HG02970 (cell line): Measurements from ENCODE around the gene ATG5.
"Not testable (repeated sequence)": the region's sequence is repeated elsewhere in the genome, so short reads cannot be mapped to it uniquely, and the experiment has no call there.

ENCODE experiments used
- ATAC-seq: cut with Tn5 transposase; IDR thresholded peaks from one replicate; pipeline ENCODE4 v1.9.1; 2021; ENCODE audit warnings: mild to moderate bottlenecking, moderate library complexity, moderate number of reproducible peaks; ENCODE audit not compliant: unreplicated experiment, low FRiP score

ATG5 gene

DNA sequence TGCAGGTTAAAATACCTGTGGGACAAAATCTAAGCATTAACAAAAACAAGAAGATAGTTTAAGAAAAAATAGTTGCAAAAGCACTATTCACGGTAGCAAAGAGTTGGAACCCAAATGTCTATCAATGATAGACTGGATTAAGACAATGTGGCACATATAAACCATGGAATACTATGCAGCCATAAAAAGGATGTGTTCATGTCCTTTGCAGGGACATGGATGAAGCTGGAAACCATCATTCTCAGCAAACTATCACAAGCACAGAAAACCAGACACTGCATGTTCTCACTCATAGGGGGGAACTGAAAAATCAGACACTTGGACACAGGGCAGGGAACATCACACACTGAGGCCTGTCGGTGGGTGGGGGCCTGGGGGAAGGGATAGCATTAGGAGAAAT is 65.8 kb downstream of the ATG5 start:
- not testable (repeated sequence) for ATAC-seq

DNA sequence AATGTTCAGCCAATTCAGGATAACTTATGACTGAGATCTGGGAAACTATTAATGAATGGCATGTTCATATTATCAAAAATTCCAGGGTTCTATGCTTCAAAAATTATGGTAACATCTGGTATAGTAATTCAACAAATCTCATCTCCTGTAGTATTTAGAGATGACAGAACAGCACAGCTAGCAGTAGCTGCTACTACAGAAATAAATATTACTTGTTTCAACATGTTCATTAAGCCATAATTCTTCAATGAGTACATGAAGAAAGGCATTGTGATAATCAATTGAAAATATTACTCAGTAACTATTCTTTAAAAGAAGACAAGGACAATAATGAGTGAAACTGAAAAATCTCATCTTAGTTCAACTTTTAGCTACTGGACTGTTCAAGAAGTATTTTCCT is 66.8 kb downstream of the ATG5 start:
- ATAC-seq = no peak

DNA sequence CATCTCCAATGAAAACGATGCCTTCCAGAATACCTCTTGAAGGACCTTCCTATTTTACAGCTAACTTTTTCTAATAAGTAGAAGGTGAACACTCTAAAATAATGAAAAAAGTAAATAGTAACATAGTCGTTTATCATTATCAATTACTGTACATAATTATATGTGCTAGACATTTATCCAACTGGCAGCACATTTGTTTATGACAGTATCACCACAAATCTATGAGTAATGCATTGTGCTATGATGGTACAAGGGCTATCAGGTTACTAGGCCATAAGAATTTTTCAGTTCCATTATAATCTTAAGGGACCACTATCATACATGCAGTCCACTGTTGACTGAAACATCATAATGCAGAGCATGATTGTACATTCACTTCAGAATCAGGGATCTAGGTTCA is 68.4 kb downstream of the ATG5 start:
- no peak for ATAC-seq

DNA sequence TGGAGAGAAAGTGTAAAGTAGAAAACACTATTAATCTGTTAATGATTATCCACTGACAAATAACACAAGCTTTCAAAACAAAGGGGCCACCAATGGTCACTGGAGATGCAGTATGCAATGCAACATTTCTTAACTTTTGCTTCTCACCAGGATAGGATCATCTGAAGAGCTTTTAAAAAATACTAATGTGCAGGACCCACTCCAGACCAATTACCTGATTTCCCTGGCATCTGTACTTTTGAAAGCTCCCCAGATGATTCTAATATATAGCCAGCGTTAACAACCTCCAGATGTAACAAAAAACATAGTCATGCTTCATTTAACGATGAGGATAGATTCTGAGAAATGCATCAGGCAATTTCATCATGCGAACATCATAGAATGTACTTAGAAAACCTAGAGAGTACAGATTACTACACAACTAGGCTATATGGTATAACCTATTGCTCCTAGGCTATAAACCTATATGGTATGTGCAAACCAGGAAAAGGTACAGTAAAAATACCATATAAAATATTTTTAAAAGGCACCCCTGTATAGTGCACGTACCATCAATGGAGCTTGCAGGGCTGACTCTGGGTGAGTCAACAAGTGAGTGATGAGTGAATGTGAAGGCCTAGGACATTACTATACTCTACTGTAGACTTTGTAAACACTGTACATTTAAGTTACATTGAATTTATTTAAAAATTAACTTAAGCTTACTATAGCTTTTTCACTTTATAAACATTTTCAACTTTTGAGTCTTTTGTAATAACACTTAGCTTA is 69.2 kb downstream of the ATG5 start:
- ATAC-seq = no peak

DNA sequence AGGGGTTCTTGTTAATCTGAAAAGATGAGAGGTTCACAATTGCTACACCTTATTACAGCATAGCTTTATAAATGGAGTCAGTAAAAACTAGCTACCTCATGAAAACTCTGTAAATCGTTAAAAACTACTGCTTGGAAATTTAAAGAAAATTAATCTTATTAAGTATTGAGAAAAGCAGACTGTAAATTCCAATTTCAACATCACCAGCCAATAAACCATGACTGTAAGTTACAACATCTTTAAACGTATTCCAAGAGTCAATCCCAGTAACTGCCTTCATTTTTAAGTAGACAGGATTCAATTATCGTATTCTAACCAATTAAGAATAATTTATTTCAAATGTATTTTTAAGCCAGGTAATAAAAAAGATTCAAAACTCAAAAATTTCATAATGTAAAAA is 70.3 kb downstream of the ATG5 start:
- ATAC-seq = no peak

DNA sequence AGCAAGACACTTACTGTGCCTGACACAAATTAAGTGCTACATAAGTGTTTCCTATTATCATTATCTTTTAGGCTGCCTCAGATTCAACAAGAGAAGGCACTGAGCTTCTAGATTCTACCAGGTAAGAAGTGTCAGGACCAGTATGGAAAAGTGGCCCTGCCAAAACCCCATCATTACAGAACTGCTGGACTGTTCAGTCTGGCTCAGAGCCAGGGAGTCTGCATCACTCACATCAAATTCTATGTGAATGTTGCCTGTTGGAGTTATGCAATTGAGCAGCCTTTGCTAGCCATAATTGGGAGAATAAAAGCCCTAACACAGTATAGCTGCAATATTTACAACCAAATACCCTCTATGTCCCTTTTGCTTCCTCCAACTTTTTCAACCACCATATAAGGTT is 70.9 kb downstream of the ATG5 start:
- ATAC-seq = no peak

DNA sequence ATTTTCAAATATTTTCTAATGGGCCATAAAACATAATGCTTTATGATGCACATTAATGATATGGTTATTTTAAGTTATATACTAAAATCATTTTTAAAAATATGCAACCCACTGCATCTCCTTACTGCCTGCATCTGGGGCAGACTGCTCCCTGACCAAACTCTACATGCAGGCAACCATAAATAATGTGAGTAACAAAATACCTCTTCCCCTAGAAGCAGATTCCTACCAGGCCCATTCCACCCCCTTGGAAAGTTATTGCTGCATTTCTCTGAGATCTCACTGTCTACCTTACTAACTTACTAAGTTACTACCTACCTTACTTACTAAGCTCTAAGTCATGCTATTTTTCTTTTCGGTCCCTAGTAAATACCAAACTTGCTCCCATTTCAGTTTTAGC is 71.8 kb downstream of the ATG5 start:
- ATAC-seq = no peak

DNA sequence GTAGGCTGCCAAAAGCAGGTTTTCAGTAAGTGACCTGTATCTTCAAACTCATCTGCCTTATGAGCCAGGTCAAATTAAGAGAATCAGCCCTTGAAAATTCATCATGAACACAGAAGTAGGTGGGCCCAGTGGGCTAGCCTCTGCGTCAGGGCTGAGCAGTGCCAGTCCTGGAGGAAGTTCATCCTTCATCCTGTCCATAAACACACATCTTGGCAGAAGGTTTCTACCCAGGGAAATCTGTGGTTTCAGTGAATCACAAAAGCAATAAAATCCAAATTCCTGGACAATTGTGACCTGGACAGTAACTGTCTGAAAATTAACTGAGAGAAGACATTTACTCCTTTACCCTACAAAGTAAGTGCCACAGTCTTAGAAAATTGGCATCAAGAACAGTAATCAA is 72.4 kb downstream of the ATG5 start:
- ATAC-seq = no peak

DNA sequence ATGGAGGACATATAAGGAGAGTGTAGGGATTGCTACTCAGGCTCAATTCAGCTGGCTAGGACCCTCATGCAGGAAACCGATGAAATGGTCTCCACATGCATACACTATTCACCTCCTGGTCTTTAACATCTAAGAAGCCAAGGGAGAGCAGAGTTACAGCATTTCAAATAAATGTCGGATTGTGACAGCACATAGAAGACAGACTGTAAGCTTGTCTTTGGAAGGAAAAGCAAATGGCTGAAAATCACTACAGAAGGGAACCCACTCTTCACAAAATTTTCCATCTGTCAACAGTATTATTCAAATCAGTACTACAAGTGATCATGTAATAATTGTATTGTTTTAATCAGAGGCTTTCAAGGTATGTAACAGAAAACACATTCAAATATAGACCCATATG is 72.9 kb downstream of the ATG5 start:
- no peak for ATAC-seq

DNA sequence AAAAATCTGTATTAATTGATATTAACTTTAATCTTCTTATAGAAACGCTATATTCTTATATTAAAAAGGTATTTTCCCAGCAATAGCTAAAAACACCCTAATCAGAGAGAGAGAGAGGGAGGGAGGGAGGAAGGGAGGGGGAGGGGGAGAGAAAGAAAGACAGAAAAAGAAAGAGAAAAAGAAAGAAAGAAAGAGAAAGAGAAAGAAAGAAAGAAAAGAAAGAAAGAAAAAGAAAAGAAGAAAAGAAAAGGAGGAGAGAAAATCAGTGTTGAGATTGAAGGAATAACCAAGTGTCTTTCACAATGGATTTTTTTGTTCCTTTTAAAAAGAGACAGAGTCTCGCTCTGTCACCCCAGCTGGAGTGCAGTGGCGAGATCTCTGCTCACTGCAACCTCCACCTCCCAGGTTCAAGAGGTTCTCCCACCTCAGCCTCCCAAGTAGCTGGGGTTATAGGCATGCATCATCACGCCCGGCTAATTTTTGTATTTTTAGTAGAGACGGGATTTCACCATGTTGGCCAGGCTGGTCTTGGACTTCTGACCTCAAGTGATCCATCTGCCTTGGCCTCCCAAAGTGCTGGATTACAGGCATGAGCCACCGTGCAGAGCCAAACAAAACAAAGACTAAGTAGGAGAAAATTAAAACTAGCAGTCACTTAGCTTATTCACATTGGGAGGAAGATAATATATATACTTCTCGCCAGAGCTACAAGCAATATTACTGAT is 73.9 kb downstream of the ATG5 start:
- not testable (repeated sequence) for ATAC-seq

DNA sequence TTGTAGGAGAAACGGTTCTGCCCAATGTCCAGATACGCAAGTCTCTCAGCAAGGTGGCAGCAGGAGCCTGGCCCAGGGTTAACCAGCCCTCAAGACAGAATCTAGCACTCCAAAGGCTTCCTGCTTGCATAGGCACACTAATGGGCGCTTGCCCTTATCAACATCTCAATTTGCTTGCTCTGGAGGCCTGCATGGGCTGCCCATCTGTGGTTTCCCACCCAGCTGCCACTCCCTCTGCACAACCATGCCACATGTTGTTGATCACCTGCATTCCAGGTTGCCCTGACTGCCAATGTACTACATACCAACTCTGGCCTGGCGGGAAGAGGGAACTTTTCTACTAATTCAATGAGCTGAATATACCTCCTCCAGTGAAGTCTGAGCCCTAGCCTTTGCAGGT is 74.6 kb downstream of the ATG5 start:
- ATAC-seq = no peak

DNA sequence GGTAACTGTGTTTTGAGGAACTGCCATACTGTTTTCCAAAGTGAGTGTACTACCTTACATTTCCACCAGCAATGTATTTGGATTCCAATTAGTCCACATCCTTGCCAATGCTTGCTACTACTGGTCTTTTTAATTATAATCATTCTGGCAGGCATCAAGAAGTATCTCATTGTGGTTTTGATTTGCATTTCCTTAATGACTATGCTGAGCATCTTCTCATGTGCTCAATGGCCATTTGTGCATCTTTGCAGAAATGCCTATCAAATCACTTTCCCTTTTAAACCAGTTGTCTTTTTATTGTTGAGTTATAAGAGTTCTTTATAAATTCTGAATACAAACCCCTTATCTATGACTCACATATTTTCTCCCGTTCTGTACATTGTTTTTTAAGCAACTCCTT is 75.9 kb downstream of the ATG5 start:
- ATAC-seq = no peak

DNA sequence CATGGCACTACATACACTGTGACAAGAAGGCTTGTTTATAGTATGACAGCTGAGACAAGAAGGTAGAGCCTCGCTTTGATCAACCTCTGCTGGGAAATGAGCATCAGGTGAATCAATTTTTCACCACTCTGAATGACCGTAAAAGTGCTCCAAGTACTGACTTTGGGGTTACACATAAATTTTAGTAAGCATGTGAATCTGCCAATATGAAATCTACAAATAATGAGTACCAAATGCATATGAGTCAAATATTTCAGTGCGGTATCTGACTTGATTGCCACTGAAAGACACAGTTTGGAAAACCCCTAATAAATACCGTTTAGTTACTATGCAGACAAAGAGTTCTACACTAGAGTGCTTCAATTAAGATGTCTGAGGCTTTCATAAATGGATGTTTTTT is 77.8 kb downstream of the ATG5 start:
- no peak for ATAC-seq

DNA sequence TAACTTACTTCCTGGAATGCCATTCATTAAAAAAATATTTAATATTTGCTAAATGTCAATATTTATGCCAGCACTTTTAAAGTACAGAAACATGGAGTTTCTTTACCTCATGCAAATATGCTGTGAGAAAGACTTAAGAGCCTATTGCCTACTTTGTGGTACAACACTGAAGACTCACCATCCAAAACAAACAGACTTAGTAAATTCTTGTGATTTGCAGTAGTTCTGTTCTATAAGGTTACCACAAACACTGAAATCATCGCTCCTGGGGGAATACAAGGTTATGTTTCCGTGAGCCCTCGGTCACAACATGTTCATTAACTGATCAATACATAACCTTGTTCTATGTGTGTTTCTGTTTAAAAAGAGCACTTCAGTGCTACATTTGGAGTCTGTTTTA is 78.3 kb downstream of the ATG5 start:
- ATAC-seq = no peak

DNA sequence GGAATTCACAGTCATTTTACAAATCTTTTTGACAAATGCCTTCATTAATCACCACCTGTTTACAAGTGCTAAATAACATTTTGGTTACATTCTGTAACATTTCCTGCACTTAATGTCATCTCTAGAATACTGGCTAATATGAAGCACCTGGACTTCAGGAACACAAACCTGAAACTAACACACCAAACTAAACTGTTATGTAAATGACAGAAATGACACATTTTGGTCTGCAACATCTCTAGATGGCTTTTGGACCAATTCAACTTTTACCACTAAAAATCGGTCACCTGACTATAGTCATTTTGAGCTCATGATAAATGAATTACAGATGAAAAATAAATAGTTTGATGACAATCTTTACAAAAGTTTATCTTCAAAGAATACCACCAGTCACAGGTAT is 80.6 kb downstream of the ATG5 start:
- no peak for ATAC-seq

DNA sequence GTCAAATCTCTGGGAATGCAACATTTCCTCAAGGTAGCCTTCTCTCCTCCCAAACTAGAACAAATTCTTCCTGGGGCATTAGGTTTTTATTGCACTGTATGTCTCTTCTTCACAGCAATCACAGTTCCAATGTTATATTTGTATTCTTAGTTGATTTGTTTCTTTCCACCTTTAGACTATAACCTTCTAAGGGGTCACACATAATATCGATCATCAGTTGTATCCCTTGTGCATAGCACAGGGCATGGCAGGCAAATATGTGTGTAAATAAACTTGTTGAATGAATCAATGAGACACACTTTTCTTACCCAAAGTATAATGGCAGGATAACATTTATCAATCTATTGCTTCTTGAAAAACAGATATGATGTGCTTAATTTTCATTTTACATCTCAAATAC is 81.0 kb downstream of the ATG5 start:
- ATAC-seq = no peak

DNA sequence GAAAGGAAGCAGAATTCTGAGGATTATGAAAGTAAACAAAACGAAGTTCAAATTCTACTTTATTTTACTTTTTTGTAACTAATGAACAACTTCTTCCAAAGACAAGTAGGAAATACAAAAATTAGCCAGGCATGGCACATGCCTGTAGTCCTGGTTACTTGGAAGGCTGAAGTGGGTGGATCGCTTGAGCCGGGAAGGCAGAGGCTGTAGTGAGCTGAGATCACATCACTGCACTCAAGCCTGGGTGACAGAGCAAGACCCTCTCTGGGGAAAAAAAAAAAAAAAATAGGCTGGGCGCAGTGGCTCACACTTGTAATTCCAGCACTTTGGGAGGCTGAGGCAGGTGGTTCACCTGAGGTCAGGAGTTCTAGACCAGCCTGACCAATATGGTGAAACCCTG is 82.3 kb downstream of the ATG5 start:
- ATAC-seq = no peak

DNA sequence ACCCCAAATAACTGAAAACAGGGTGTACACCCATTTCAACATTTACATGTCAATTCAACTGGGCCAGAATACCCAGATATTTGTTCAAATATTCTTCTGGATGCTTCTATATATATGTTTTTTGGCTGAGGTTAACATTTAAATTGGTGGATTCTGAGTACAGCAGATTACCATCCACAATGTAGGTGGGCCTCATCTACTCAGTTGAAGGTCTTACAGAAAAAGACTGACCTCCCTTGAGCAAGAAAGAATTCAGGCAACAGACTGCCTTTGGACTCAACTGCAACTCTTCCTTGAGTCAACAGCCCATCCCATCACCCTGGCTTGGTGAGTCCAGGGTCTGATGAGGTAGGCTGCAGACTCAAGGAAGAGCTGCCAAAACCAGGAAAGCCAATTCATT is 84.1 kb downstream of the ATG5 start:
- ATAC-seq = no peak

DNA sequence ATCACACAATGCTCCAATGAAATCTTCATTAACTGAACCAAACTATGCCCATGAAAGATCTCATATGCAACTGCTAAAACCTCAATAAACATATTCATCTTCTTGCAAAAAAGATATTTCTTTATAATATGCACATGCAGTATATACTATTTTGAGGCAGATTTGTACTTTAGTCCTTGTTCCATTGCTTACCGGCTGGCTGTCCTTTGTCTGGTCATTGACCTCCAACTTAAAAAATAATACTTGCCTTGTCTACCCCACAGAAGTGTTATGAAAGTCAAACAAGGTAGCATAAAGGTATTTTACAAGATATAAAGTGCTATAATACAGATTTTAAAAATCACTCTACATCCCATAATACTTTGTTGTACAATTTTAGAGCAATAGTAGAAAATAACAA is 88.3 kb downstream of the ATG5 start:
- no peak for ATAC-seq

DNA sequence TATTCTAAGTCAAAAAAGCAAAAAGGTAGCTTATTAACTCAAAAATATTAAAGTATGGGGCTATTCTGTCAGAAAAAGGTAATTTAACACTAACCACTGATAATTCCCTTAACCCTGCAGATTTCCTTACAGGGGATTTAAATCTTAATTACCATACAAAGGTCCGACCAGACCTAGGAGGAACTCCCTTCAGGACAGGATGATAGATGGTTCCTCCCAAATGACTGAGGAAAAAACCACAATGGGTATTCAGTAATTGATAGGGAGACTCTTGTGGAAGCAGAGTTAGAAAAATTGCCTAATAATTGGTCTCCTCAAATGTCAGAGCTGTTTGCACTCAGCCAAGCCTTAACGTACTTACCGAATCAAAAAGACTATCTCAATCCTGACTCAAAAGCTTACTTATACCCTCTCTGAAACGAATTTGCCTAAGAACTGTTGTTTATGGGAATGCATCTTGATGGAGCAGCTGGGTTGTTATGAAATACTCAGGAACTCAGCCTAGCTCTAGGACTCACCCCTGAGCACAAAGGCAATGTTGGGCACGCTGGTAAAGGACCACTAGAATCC is 95.6 kb downstream of the ATG5 start:
- ATAC-seq = not testable (repeated sequence)

DNA sequence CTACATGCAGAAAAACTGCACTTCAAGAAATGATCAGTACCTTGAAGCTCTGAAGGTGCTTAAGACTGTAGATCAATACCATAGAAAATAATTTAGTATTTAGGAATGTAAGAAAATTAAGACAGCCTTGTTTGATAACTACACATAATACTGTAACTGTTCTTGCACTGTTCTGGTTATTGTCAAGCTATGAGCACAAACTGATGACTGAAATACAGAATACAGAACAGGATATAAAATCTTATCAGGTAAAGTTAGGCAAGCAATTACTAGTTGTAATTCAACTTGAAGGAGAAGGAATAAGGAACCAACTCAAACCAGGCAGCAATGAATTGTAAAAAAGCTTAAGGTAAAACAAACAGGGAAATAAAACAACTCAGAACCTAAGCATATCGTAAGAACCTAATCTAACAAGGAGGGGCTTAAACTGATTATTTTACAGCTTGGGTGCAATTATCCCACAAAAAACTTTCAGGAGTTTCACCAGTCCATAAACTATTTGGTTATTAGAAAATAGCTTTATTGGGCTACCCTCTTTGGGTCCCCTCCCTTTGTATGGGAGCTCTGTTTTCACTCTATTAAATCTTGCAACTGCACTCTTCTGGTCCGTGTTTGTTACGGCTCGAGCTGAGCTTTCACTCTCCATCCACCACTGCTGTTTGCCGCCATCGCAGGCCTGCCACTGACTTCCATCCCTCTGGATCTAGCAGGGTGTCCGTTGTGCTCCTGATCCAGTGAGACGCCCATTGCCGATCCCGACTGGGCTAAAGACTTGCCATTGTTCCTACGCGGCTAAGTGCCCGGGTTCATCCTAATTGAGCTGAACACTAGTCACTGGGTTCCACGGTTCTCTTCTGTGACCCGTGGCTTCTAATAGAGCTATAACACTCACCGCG is 97.7 kb downstream of the ATG5 start:
- ATAC-seq = no peak
